ENCODE data around the gene PPM1M. TPM values are rescaled to one million over a fixed set of nuclear protein-coding genes. Genes with fewer than 3 reads are reported as not detected.
"Not testable (repeated sequence)": the region's sequence is repeated elsewhere in the genome, so short reads cannot be mapped to it uniquely, and the experiment has no call there.

Gene PPM1M
- total and polyA plus RNA-seq, 8 donors: 7.9 to 44.9 (median 15.8) TPM

DNA sequence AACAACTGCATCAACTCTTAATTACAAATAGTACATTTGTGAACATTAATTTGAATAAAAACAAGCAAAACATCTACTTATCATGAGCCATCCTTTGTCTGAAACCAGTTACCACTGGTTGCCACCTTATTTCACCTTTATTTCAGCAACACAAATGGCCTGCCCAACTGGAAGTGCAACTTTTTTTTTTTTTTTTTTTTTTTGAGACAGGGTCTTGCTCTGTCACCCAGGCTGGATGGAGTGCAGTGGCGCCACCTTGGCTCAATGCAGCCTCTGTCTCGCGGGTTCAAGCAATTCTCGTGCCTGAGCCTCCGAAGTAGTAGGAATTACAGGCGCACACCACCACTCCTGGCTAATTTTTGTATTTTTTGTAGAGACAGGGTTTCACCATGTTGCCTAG lies 19.8 kb downstream of the PPM1M start:
- TF ChIP-seq EP300 (IDR thresholded peaks at IDR 0.05) (no peak), POLR2A (IDR thresholded peaks at IDR 0.05) (no peak), POLR2AphosphoS5 (IDR thresholded peaks at IDR 0.05) (no peak)
- TF ChIP-seq, protein P1, sequence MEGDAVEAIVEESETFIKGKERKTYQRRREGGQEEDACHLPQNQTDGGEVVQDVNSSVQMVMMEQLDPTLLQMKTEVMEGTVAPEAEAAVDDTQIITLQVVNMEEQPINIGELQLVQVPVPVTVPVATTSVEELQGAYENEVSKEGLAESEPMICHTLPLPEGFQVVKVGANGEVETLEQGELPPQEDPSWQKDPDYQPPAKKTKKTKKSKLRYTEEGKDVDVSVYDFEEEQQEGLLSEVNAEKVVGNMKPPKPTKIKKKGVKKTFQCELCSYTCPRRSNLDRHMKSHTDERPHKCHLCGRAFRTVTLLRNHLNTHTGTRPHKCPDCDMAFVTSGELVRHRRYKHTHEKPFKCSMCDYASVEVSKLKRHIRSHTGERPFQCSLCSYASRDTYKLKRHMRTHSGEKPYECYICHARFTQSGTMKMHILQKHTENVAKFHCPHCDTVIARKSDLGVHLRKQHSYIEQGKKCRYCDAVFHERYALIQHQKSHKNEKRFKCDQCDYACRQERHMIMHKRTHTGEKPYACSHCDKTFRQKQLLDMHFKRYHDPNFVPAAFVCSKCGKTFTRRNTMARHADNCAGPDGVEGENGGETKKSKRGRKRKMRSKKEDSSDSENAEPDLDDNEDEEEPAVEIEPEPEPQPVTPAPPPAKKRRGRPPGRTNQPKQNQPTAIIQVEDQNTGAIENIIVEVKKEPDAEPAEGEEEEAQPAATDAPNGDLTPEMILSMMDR (IDR thresholded peaks at IDR 0.05): no peak
- intact Hi-C loops (cut with DNase I; ENCODE audit: low total_unique reads): no loop called here
- Histone ChIP-seq H3K9me3 (no peaks in the 10 kb centered on the region), H3K4me3 (no peak overlapping the region), H3K27ac (no peak overlapping the region), H3K36me3 (peaks cover 74 to 100% (median 98%) of the 10 kb centered on the region in 4 donors), H3K27me3 (no peaks in the 10 kb centered on the region), H3K4me1 (peaks cover 3 to 74% (median 33%) of the 10 kb centered on the region in 4 donors)
- DNase-seq: peak in 1 of 2 donors; percentile 57
- WGBS, 5 donors: 74 to 91% (median 85%) methylated on average over 6 of the region's 6 CpGs

GRCh38 chr3:52268036-52268435 lies 22.5 kb downstream of the PPM1M start:
- H3K27me3 ChIP-seq: no peaks in the 10 kb centered on the region
- intact Hi-C loops (cut with DNase I; ENCODE audit: low total_unique reads): no loop called here
- peaks cover 57 to 81% (median 78%) of the 10 kb centered on the region in 4 donors for H3K36me3 ChIP-seq
- DNase-seq: no peak
- peaks cover 23 to 88% (median 50%) of the 10 kb centered on the region in 4 donors for H3K4me1 ChIP-seq
- TF ChIP-seq EP300 (IDR thresholded peaks at IDR 0.05) (no peak), POLR2AphosphoS5 (IDR thresholded peaks at IDR 0.05) (no peak), POLR2A (IDR thresholded peaks at IDR 0.05) (no peak)
- TF ChIP-seq, protein P1 (IDR thresholded peaks at IDR 0.05): no peak
- no peak overlapping the region for H3K4me3 ChIP-seq
- WGBS, 5 donors: 83 to 91% (median 88%) methylated on average over 7 of the region's 7 CpGs
- no peak overlapping the region for H3K27ac ChIP-seq
- no peaks in the 10 kb centered on the region for H3K9me3 ChIP-seq

DNA sequence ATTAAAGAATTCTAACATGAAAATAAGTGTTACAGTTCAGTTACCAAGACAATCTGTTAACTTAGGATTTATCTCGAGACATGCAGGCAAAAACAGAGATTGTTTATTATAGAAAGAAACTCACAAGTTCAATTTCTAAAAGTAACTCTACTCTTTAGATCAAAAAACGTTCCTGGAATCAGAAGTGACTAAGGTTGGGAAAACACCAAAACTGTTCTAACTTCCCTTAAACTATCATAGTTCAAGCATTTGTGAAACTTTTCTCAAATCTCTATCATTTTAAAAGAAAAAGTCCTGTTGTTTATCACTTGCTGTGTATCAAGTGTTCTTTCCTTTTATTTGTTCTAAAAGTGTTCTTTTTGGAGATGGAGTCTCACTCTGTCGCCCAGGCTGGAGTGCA lies 24.2 kb downstream of the PPM1M start:
- WGBS, 5 donors: 39 to 58% (median 44%) methylated on average over 3 of the region's 3 CpGs
- peaks cover 37 to 88% (median 53%) of the 10 kb centered on the region in 4 donors for H3K4me1 ChIP-seq
- no peak for DNase-seq
- H3K36me3 ChIP-seq: peaks cover 42 to 70% (median 67%) of the 10 kb centered on the region in 4 donors
- peak overlapping the region in 3 of 5 donors; percentile 47 to 64 (median 58) for H3K27ac ChIP-seq
- no peaks in the 10 kb centered on the region for H3K27me3 ChIP-seq
- TF ChIP-seq POLR2AphosphoS5 (IDR thresholded peaks at IDR 0.05) (no peak), POLR2A (IDR thresholded peaks at IDR 0.05) (no peak), EP300 (IDR thresholded peaks at IDR 0.05) (no peak)
- TF ChIP-seq, protein P1 (IDR thresholded peaks at IDR 0.05): no peak
- intact Hi-C loops (cut with DNase I; ENCODE audit: low total_unique reads): no loop called here
- H3K9me3 ChIP-seq: no peaks in the 10 kb centered on the region
- no peak overlapping the region for H3K4me3 ChIP-seq

- TF ChIP-seq EP300 (IDR thresholded peaks at IDR 0.05) (no peak), POLR2A (IDR thresholded peaks at IDR 0.05) (no peak), POLR2AphosphoS5 (IDR thresholded peaks at IDR 0.05) (no peak)
- TF ChIP-seq, protein P1 (IDR thresholded peaks at IDR 0.05): no peak
- 24 to 45% (median 38%) methylated on average over 9 of the region's 9 CpGs for WGBS, 5 donors
- H3K27ac ChIP-seq: peak overlapping the region in 3 of 5 donors; percentile 47 to 64 (median 58)
- DNase-seq: peak in 1 of 2 donors; percentile 34
- peaks cover 43 to 88% (median 56%) of the 10 kb centered on the region in 4 donors for H3K4me1 ChIP-seq
- no peak overlapping the region for H3K4me3 ChIP-seq
- no peaks in the 10 kb centered on the region for H3K9me3 ChIP-seq
- peaks cover 39 to 67% (median 64%) of the 10 kb centered on the region in 4 donors for H3K36me3 ChIP-seq
- intact Hi-C loops (cut with DNase I; ENCODE audit: low total_unique reads): no loop called here
- H3K27me3 ChIP-seq: no peaks in the 10 kb centered on the region
Measured at GRCh38 chr3:52270252-52270754, 24.7 kb downstream of the PPM1M start.

GRCh38 chr3:52272172-52272571 lies 26.6 kb downstream of the PPM1M start:
- DNase-seq; H3K9me3 ChIP-seq; H3K27me3 ChIP-seq; intact Hi-C loops (cut with DNase I; ENCODE audit: low total_unique reads): not testable (repeated sequence)
- H3K36me3 ChIP-seq: peaks cover 21 to 49% (median 45%) of the 10 kb centered on the region in 4 donors
- 71 to 87% (median 81%) methylated on average over 9 of the region's 9 CpGs for WGBS, 5 donors
- H3K4me1 ChIP-seq: peaks cover 58 to 100% (median 73%) of the 10 kb centered on the region in 4 donors
- peak overlapping the region in 3 of 5 donors; percentile 47 to 64 (median 58) for H3K27ac ChIP-seq
- H3K4me3 ChIP-seq: peak overlapping the region in 1 of 4 donors; percentile 15

All from stomach (tissue), 9 donors.